ENCODE results near the gene H2BK1. TPM values are rescaled to one million over a fixed set of nuclear protein-coding genes. Genes with fewer than 3 reads are reported as not detected.

The H2BK1 gene
- total RNA-seq, 1 donor from 2014 or later = not detected

GRCh38 chr7:151249034-151249731 lies 38.9 kb upstream of the H2BK1 start:
- DNase-seq (ENCODE audit: low spot score) = no peak
- Mint-ChIP-seq H3K36me3 (ENCODE audit: low read depth) (peaks cover 2% of the 10 kb centered on the region), H3K4me3 (peak overlapping the region; percentile 30), H3K27me3 (ENCODE audit: insufficient read depth) (peaks cover 70% of the 10 kb centered on the region), H3K4me1 (ENCODE audit: low read depth) (peaks cover 21% of the 10 kb centered on the region), H3K27ac (peak overlapping the region; percentile 5), H3K9me3 (no peaks in the 10 kb centered on the region)
- intact Hi-C loops (cut with micrococcal nuclease) = loop anchor here (5.0 kb wide), 1 partner anchor 268 kb away; the partner anchor contains the start of gene RHEB

GRCh38 chr7:151248346-151249033 lies 38.2 kb upstream of the H2BK1 start, which contains the start of gene SMARCD3:
TSS of gene SMARCD3 (minus strand) at chr7:151248694. CDS start at chr7:151248562, 132 bp downstream.
- peaks cover 2% of the 10 kb centered on the region for H3K36me3 Mint-ChIP-seq (ENCODE audit: low read depth)
- peaks cover 64% of the 10 kb centered on the region for H3K27me3 Mint-ChIP-seq (ENCODE audit: insufficient read depth)
- no peaks in the 10 kb centered on the region for H3K9me3 Mint-ChIP-seq
- peaks cover 28% of the 10 kb centered on the region for H3K4me1 Mint-ChIP-seq (ENCODE audit: low read depth)
- H3K27ac Mint-ChIP-seq = peak within 1 kb of the TSS; percentile 5
- H3K4me3 Mint-ChIP-seq = peak within 1 kb of the TSS; percentile 54
- intact Hi-C loops (cut with micrococcal nuclease) = loop anchor here (5.0 kb wide), 1 partner anchor 269 kb away; the partner anchor contains the start of gene RHEB
- no peak for DNase-seq (ENCODE audit: low spot score)

DNA sequence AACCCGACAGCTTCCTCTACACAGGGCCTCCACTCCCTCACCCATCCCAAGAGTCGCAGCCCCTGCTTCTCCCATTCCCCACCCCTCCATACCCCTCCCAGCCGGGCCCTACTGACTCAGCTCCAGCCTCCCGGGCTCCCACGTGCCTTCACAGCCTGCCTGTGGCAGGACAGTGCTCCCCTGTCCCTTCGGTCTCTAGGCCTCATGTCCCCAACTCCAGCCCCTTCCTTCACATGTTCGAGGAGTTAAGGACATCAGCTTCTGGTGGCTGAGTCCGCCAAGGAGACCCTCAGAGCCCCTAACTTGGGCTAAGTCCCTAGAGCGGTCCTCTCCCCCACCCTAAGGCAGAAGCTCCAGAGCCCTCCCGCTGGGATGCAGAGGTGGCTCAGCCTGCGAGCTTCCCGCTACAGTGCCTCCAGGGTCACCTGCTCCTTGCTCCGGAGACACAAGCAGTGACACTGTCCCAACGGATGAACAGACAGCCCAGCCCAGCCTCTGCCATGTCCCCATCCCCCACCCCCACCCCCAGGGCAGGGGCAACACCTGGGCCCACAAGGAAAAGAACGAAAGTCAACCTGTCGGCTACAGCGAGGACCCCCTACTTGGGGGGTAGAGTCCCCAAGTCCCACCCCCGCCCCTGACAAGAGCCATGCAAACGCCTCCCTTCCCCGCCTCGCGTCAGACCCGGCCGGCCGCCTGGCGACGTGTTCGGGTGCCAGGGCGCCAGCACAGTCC lies 37.5 kb upstream of the H2BK1 start:
- peaks cover 59% of the 10 kb centered on the region for H3K27me3 Mint-ChIP-seq (ENCODE audit: insufficient read depth)
- H3K4me1 Mint-ChIP-seq (ENCODE audit: low read depth) = peaks cover 35% of the 10 kb centered on the region
- peaks cover 2% of the 10 kb centered on the region for H3K36me3 Mint-ChIP-seq (ENCODE audit: low read depth)
- DNase-seq (ENCODE audit: low spot score) = no peak
- no peak overlapping the region for H3K27ac Mint-ChIP-seq
- intact Hi-C loops (cut with micrococcal nuclease) = loop anchor here (5.0 kb wide), 1 partner anchor 270 kb away; the partner anchor contains the start of gene RHEB
- peak overlapping the region; percentile 15 for H3K4me3 Mint-ChIP-seq
- H3K9me3 Mint-ChIP-seq = no peaks in the 10 kb centered on the region

GRCh38 chr7:151246851-151247580 lies 36.7 kb upstream of the H2BK1 start:
- H3K27me3 Mint-ChIP-seq (ENCODE audit: insufficient read depth) = peaks cover 51% of the 10 kb centered on the region
- H3K4me3 Mint-ChIP-seq = no peak overlapping the region
- no peaks in the 10 kb centered on the region for H3K9me3 Mint-ChIP-seq

GRCh38 chr7:151246102-151246850 lies 36.0 kb upstream of the H2BK1 start:
- Mint-ChIP-seq H3K9me3 (no peaks in the 10 kb centered on the region), H3K4me3 (peak overlapping the region; percentile 4), H3K36me3 (ENCODE audit: low read depth) (peaks cover 2% of the 10 kb centered on the region), H3K4me1 (ENCODE audit: low read depth) (peaks cover 35% of the 10 kb centered on the region), H3K27me3 (ENCODE audit: insufficient read depth) (peaks cover 51% of the 10 kb centered on the region), H3K27ac (no peak overlapping the region)
- intact Hi-C loops (cut with micrococcal nuclease) = loop anchor here (5.0 kb wide), 1 partner anchor 271 kb away; the partner anchor contains the start of gene RHEB
- DNase-seq (ENCODE audit: low spot score) = no peak

More at GRCh38 chr7:151246851-151247580, 36.7 kb upstream of the H2BK1 start:
- Mint-ChIP-seq H3K4me1 (ENCODE audit: low read depth) (peaks cover 35% of the 10 kb centered on the region), H3K27ac (no peak overlapping the region), H3K36me3 (ENCODE audit: low read depth) (peaks cover 2% of the 10 kb centered on the region)
- no peak for DNase-seq (ENCODE audit: low spot score)
- intact Hi-C loops (cut with micrococcal nuclease) = loop anchor here (5.0 kb wide), 1 partner anchor 270 kb away; the partner anchor contains the start of gene RHEB

GRCh38 chr7:151245360-151246101 lies 35.2 kb upstream of the H2BK1 start:
- peaks cover 43% of the 10 kb centered on the region for H3K27me3 Mint-ChIP-seq (ENCODE audit: insufficient read depth)
- no peaks in the 10 kb centered on the region for H3K9me3 Mint-ChIP-seq
- intact Hi-C loops (cut with micrococcal nuclease) = loop anchor here (1.0 to 5.0 kb wide), 2 partner anchors 105 to 272 kb away; partner anchors contain the start of gene RHEB
- H3K27ac Mint-ChIP-seq = no peak overlapping the region
- peaks cover 33% of the 10 kb centered on the region for H3K4me1 Mint-ChIP-seq (ENCODE audit: low read depth)
- peak overlapping the region; percentile 47 for H3K4me3 Mint-ChIP-seq
- DNase-seq (ENCODE audit: low spot score) = peak; percentile 54
- peaks cover 2% of the 10 kb centered on the region for H3K36me3 Mint-ChIP-seq (ENCODE audit: low read depth)

- Mint-ChIP-seq H3K4me3 (peak overlapping the region; percentile 15), H3K9me3 (no peaks in the 10 kb centered on the region), H3K4me1 (ENCODE audit: low read depth) (peaks cover 29% of the 10 kb centered on the region), H3K27me3 (ENCODE audit: insufficient read depth) (peaks cover 37% of the 10 kb centered on the region), H3K27ac (no peak overlapping the region), H3K36me3 (ENCODE audit: low read depth) (peaks cover 2% of the 10 kb centered on the region)
- intact Hi-C loops (cut with micrococcal nuclease) = loop anchor here (1.0 to 5.0 kb wide), 8 partner anchors 13 to 272 kb away; partner anchors contain the start of genes ABCF2, CHPF2 and RHEB
- DNase-seq (ENCODE audit: low spot score) = no peak
Measured at GRCh38 chr7:151244841-151245346, 34.6 kb upstream of the H2BK1 start.

- H3K27me3 Mint-ChIP-seq (ENCODE audit: insufficient read depth) = peaks cover 32% of the 10 kb centered on the region
- no peaks in the 10 kb centered on the region for H3K9me3 Mint-ChIP-seq
- H3K4me3 Mint-ChIP-seq = peak overlapping the region; percentile 49
- peaks cover 1% of the 10 kb centered on the region for H3K36me3 Mint-ChIP-seq (ENCODE audit: low read depth)
- peak; percentile 49 for DNase-seq (ENCODE audit: low spot score)
- H3K27ac Mint-ChIP-seq = no peak overlapping the region
- H3K4me1 Mint-ChIP-seq (ENCODE audit: low read depth) = peaks cover 26% of the 10 kb centered on the region
- intact Hi-C loops (cut with micrococcal nuclease) = loop anchor here (1.0 kb wide), 6 partner anchors 12 to 120 kb away; partner anchors contain the start of genes ABCF2 and CHPF2
Measured at GRCh38 chr7:151244196-151244840, 34.0 kb upstream of the H2BK1 start.

GRCh38 chr7:151243408-151244195 lies 33.3 kb upstream of the H2BK1 start:
- intact Hi-C loops (cut with micrococcal nuclease) = loop anchor here (1.0 kb wide), 6 partner anchors 11 to 119 kb away; partner anchors contain the start of genes ABCF2 and CHPF2
- no peak for DNase-seq (ENCODE audit: low spot score)
- peak overlapping the region; percentile 48 for H3K27ac Mint-ChIP-seq
- peak overlapping the region; percentile 49 for H3K4me3 Mint-ChIP-seq
- peaks cover 30% of the 10 kb centered on the region for H3K27me3 Mint-ChIP-seq (ENCODE audit: insufficient read depth)
- H3K4me1 Mint-ChIP-seq (ENCODE audit: low read depth) = peaks cover 23% of the 10 kb centered on the region
- no peaks in the 10 kb centered on the region for H3K9me3 Mint-ChIP-seq
- peaks cover 5% of the 10 kb centered on the region for H3K36me3 Mint-ChIP-seq (ENCODE audit: low read depth)

GRCh38 chr7:151243045-151243349 lies 32.7 kb upstream of the H2BK1 start:
- intact Hi-C loops (cut with micrococcal nuclease) = no loop called here
- Mint-ChIP-seq H3K27ac (no peak overlapping the region), H3K4me3 (peak overlapping the region; percentile 49), H3K27me3 (ENCODE audit: insufficient read depth) (peaks cover 27% of the 10 kb centered on the region), H3K9me3 (no peaks in the 10 kb centered on the region), H3K36me3 (ENCODE audit: low read depth) (peaks cover 5% of the 10 kb centered on the region), H3K4me1 (ENCODE audit: low read depth) (peaks cover 23% of the 10 kb centered on the region)
- no peak for DNase-seq (ENCODE audit: low spot score)

All from activated T-helper 1 cell treated with anti-CD3 and anti-CD28 coated beads, Interleukin-12 subunit alpha, Interleukin-12 subunit beta, Interleukin-2, Interleukin-4 antibody, amounts not matched to agents 30 ng/mL and 10 ng/mL and 1 ng/mL, durations not matched to agents 14 hours and 24 hours and 36 hours (primary cell).